GM15510 (cell line): ENCODE data around the gene LIPA.

Experiments
- POLR2A ChIP-seq: IDR thresholded peaks from 3 replicates; pipeline ENCODE4 v1.6.1; 2011; ENCODE audit warnings: borderline replicate concordance; ENCODE audit not compliant: insufficient read length; ENCODE audit errors: extremely low read depth

Gene LIPA

DNA sequence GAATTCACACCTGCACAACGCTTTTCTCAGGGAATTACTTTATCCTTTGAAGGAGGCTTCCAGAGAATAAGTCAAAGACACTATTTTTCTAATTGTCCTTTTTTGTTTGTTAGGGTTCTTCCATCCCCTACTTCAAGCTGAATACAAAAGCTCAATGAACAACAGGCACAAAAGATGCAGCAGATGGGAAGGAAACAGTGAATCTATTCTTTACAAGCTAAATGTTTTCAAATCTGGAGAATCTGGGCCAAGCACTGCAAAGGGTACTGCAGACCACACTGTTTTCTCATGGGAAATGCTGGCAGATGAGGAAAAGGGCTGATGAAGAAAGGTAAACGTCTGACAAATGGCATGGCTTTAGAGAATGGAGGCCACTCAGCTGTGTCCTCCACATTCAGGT is 18.5 kb downstream of the LIPA start:
- TF ChIP-seq POLR2A: no peak

DNA sequence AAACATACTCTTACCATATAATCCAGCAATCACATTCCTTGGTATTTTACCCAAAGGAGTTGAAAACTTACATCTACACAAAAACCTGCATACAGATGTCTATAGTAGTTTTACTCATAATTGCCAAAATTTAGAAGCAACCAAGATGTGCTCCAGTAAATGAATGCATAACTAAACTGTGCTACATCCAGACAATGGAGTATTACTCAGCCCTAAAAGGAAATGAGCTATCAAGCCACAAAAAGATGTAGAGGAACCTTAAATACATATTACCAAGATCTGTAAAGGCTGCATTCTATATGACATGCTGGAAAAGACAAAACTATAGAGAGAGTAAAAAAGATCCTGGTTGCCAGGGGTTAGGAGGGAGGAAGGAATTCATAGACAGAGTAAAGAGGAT is 22.6 kb downstream of the LIPA start:
- TF ChIP-seq POLR2A: no peak

DNA sequence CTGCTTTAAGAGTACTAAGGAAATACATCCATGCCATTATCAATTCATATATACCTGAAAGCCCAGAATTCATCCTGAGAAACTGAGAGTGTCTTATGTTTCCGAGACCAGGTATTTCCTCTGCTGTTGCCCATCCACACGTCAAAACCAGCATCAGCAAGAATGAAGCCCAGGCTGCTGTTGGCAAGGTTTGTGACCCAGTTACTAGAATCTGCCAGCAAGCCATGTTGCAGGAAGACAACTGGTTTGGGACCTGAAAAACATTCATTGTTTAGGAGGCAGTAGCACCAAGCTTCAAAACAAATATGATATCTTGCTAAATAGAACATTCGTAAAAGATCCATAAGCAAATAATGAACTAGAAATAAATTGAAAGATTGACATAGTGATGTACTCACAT is 23.4 kb downstream of the LIPA start:
- no peak for TF ChIP-seq POLR2A

DNA sequence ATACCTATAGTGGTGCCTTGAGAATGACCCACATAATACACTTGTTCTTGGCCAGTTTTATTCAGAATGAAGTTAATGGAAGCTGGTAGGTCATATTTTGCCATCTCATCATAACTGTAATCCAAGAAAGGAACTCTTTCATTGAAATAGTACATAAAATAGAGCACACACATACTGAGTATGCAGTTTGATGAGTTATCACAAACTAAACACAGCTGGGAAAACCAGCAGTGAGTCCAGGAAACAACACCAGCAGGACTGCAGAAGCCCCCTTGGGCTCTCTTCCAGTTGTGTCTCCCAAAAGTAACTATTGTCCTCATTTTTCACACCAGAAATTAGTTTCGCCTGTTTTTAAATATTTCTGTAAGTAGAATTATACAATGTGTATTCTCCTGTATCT is 24.7 kb downstream of the LIPA start:
- no peak for TF ChIP-seq POLR2A

DNA sequence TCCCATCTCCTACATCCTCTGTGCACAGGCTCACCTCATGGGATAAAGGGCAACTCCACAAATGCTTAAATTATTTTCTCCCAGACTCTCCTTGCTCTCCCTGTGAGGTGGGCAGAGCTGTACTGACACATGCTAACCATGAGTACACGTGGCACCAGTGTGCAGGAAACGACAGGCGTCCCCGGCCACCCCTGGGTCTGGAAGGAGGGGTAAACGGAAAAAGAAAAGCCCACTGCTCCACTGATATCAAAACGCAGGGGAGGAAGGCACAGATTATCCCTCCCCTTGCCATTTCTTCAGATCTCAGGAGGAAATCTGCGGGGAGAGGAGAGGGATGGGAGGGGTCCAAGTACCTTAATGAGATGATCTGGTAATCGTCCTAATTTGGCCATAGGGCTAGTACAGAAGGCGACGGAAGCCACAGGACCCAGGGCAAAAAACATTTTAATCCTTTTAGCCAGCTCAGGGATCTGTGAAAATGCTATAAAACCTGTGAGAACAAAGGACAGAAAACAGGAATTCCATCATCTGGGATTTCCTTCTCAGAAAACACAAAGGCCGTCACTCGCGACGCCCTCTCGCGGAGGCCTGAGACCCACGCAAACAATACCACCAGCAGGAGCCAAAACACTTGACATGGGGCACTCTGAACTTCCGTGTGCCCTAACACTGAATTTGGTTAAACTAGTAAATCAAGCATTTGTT is 26.7 kb downstream of the LIPA start:
- no peak for TF ChIP-seq POLR2A

DNA sequence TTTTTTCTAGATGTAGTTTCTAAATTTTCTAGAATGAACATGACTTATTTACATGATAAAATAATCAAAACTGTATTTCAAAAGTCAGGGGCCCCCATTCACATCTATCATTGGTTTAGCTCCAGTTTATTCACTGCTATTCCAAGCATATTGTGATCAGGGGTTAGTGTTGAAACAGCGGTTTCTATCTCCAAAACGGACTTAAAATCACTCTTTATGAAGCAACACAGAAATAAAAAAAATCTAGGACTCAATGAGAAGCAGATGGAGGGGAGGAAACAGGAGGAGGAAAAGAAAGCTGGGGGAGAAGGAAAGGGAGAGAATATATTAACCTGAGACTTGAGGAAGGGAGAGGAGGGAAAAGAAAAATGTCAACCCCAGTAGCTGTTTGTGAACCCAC is 29.7 kb downstream of the LIPA start:
- TF ChIP-seq POLR2A: no peak

DNA sequence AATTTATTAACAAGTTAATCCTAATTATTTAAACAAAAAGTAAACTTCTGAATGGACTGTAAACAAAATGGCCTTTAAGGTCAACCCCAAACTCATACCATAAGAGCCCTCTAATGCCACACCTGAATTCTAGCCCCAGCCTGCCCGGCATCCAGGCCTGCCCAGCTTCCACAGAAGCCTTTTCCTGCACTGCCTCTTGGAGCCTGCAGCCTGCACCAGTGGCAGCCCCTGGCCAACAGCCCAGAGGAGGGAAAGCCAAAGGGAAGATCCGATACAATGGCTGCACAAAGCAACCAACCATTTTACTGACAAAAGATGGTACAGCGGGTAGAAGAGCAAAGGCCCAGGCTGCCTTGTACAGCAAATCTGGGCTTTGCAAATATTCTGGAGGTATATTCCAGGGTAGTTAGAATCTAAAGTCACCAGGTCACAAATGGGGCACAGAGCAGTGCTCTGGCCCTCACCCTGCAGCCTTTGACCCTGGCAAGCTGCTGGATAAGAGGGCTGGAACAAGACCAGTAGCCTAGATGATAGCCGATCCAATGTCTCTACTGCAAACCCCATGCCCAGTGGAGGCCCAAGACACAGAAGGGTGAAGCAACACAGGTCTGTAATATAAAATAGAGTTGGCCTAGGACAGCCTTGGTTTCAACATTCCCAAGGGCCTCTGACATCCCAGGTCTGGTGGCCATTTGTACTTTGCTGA is 31.9 kb downstream of the LIPA start:
- TF ChIP-seq POLR2A: no peak

DNA sequence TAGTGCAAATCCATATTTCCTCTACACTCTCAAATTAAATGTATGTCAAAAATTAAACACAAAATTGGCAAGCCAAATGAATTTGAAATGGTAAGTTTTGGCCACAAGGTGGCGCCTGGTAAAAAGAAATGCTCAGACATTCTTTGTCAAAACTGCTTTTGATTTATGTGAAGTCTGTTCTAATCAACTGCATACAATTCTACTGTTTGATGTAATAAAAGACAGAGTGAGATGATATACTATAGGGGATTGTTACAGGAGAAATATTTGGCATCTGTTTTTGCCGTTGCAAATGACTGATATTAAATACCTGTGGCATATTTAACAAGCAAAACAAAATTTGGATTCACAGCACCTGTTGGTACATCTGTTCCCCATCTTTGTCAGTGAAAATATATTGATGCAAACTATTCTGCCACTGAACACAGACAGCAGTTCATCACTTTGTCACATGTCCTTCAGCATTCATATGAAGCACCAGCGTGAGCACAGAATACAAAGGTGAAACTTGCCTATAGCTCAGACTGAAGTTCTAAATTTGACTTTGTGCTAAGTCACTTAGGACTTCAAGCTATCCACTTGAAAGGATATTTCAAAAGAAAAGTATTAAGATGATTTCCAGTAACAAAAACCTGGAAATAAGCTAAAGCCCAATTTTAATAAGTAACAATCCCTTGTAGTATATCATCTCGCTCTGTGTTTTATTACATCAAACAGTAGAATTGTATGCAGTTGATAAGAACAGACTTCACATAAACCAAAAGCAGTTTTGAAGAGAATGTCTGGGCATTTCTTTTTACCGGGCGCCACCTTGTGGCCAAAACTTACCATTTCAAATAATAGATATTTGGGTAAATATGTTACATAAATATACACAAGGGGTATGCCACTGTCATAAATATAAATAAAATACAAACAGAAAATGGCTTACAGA is 34.3 kb downstream of the LIPA start:
- TF ChIP-seq POLR2A: no peak

DNA sequence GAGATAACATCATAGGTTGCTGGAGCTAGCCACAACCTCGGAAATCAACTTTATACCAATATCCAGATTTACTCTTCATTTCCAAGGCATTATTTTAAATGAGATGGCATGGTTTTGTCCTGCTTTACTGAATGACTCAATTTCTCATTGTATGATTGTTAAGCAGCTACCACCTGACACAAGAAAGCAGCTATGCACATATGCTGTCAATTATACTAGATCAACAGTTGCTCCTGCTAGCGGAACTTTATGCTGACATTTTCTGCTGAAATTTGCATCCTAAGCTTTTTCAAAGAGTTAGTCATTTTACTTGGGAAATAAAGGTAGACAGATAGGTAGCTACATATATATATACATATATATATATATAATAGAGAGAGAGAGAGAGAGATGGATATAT is 35.5 kb downstream of the LIPA start:
- TF ChIP-seq POLR2A: no peak

DNA sequence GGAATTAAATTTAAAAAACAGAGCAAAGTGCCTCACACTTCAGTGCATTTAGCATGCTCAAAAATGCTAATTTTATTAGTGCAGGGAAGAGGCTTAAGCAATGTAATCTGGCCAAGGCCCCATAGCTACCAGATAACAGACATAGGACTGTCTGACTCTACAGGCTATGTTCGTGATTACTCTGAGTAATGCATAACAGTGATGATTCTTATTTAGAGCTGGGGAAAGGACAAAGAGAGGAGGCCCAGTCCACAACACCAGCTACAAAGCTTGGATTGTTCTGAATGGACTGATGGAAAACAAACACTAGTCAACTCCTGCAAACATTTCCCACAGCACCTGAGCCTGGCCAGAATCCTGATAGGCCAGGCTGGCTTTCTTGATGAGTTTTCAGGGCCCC is 36.1 kb downstream of the LIPA start:
- TF ChIP-seq POLR2A: no peak

DNA sequence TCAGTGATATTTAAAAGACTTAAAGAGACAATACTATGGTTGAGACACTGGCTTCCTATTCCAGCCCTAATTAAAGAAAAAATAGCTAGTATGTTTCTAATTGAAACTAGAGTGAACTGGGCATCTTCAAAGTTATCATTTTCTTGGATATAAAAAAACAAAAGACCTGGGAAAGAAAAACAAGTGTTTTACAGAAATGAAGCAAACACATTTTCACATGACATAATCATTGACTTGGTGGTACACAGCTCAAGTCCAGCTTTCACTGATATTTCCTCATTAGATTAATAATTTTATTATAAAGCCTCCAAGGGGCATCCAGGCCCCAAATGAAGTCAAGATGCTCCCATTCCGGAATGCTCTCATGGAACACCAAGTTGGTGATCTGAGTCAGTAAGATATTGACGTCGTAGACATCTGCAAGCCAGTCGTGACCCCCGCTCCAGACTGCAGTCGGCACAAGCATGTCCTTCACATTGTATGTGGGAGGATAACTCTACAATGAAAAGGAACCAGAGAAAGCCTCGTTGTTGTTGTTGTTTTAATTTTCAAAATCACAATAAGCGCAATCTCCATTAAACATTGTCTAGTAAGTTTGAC is 36.9 kb downstream of the LIPA start:
- no peak for TF ChIP-seq POLR2A

DNA sequence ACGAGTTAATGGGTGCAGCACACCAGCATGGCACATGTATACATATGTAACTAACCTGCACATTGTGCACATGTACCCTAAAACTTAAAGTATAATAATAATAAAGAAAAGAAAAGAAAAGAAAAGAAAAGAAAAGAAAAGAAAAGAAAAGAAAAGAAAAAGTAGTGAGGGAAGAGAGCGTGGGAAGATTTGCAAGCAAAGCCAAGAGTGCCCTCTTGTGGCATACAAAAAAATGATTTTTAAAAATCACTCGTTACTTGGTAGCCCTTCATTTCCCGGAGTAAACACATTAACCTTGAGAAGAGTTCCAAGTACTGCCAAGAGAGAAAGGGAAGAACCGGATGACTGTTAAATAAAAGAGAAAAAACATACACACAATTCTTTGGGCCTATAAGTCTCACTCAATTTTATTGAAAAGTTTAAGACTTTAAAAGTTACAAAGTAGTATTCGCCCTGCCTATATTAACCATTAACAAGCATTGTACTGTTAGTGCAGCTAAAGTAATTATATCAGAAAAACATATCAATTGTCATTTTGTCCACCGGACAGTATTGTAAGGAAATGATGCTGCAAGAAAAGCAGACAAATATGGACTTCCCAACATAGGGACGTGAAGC is 38.3 kb downstream of the LIPA start:
- TF ChIP-seq POLR2A: no peak

DNA sequence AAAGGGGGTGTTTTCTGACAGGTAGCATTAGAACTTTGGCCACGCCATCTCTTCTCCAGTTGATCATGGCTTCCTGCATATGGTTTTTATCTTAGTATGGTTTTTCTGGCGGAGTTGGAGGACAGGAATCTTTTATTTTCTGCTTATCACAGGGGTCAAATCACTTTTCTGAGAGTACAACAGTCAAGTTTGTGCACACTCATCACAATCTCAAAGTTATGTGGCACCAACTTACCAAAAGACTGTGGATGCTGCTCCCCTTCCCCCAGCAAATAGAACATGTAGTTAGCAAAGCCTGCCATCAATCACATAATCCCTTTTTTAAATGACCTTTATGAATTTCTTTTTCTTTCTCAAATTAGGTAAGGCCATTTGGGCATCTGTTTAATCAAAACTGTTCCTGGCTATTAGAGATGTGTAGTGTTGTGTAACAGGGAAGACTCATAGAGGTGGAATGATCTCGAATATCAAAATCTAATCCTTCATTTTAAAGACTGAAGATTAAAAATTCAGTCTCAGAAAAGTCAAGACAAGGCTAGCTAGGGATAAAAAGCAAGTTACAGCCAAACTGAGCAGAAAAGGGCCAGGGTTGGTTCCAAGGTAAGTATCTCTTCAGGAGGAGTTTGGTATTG is 40.7 kb downstream of the LIPA start:
- no peak for TF ChIP-seq POLR2A

DNA sequence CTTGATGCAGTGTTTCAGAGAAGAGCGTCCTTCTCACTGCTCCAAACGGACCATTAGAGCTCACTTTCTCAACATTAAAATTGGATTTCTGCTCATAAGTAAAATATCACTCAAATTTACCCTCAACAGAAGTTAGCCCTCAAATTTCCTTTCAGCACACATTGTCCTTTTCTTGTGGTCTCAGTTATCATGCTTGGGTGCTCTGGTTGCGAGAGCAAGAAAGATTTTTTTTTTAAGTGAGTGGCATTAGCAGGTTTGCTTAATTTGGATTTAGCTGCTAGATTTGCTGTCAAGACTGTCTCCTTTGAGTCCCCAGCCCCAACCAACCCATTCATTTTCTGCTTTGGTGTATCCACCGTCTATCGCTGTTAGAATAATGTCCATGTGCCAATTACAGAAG is 41.9 kb downstream of the LIPA start:
- TF ChIP-seq POLR2A: no peak
